Measurements from ENCODE around the gene PDYN. TPM values are rescaled to one million over a fixed set of nuclear protein-coding genes. Genes with fewer than 3 reads are reported as not detected.

Gene PDYN
- total RNA-seq, result 1.6 TPM

GRCh38 chr20:1993986-1994385 is at the start of gene PDYN:
Gene PDYN (minus strand): TSS chr20:1994058. CDS start chr20:1983084, 10,974 bp downstream.

Other genes with a start within 250 kb of the PDYN start
- gene SIRPA, start 98.7 kb downstream of the PDYN start, total RNA-seq, result 5.6 TPM
- gene STK35, start 107.8 kb upstream of the PDYN start, total RNA-seq, result 21.6 TPM

Data from parietal lobe (tissue), 1 donor.